IMR-90 (cell line): ENCODE data around the gene CSE1L. TPM values are rescaled to one million over a fixed set of nuclear protein-coding genes. Genes with fewer than 3 reads are reported as not detected.

Experiments used
- ATAC-seq: fragments of 200-7000 bp; cut with Tn5 transposase; 2 replicates; pipeline ENCODE4 v1.9.1; 2020; ENCODE audit warnings: low read depth, mild to moderate bottlenecking, moderate library complexity
- BruUV-seq: library from RNA; stranded (reverse); fragments of 400-500 nt; replicated peaks from 2 replicates; lab custom pipeline; 2021; lab: Mats Ljungman, UMichigan
- CTCF ChIA-PET: fragments of 300-600 bp; formaldehyde crosslinking; extraction: SDS; loops from one replicate; lab custom pipeline; 2021; ENCODE audit warnings: antibody characterized with exemption; lab: Yijun Ruan, JAX
- POLR2A ChIA-PET: fragments of 300-600 bp; sonication (Branson Sonifier 250); formaldehyde crosslinking; loops from one replicate; lab custom pipeline; 2022; ENCODE audit warnings: antibody characterized with exemption; ENCODE audit not compliant: unreplicated experiment; lab: Charles Lee
- DNase-seq: peaks from one replicate; pipeline ENCODE4 v3.0.0; 2013
- H2AFZ ChIP-seq: replicated peaks from 2 replicates; pipeline ENCODE3; 2013; ENCODE audit warnings: low read length, mild to moderate bottlenecking; ENCODE audit not compliant: poor library complexity
- H2AK5ac ChIP-seq: 2 replicates; pipeline ENCODE4 v1.6.1; 2013; ENCODE audit warnings: low read depth, low read length, inconsistent platforms
- H2AK9ac ChIP-seq: replicated peaks from 2 replicates; pipeline ENCODE3; 2013; ENCODE audit warnings: mild to moderate bottlenecking, low read depth, low read length, moderate library complexity; ENCODE audit not compliant: poor library complexity
- H2BK120ac ChIP-seq: 2 replicates; pipeline ENCODE4 v1.6.1; 2013; ENCODE audit warnings: low read depth, low read length, inconsistent platforms
- H2BK15ac ChIP-seq: 3 replicates; pipeline ENCODE4 v1.6.1; 2013; ENCODE audit warnings: low read depth, low read length, inconsistent platforms
- H2BK20ac ChIP-seq: 2 replicates; pipeline ENCODE4 v1.6.1; 2013; ENCODE audit warnings: low read depth, mild to moderate bottlenecking, inconsistent platforms, low read length, moderate library complexity
- H2BK5ac ChIP-seq: 2 replicates; pipeline ENCODE4 v1.6.1; 2013; ENCODE audit warnings: mild to moderate bottlenecking, low read depth, low read length, inconsistent platforms; ENCODE audit not compliant: poor library complexity, severe bottlenecking
- H3K14ac ChIP-seq: replicated peaks from 2 replicates; pipeline ENCODE4 v1.6.1; 2013; ENCODE audit warnings: low read depth, low read length, inconsistent platforms
- H3K18ac ChIP-seq: 2 replicates; pipeline ENCODE4 v1.6.1; 2013; ENCODE audit warnings: low read depth, low read length, control low read depth
- H3K23ac ChIP-seq: 2 replicates; pipeline ENCODE4 v1.6.1; 2013; ENCODE audit warnings: low read depth, low read length, inconsistent platforms
- H3K27ac ChIP-seq: 2 replicates; pipeline ENCODE4 v1.5.1; 2013; ENCODE audit warnings: mild to moderate bottlenecking, control low read depth, low read length; ENCODE audit not compliant: insufficient read depth
- H3K27me3 ChIP-seq: 2 replicates; pipeline ENCODE4 v1.6.1; 2013; ENCODE audit warnings: low read length; ENCODE audit not compliant: control insufficient read depth, insufficient read depth
- H3K36me3 ChIP-seq: 2 replicates; pipeline ENCODE4 v1.6.1; 2013; ENCODE audit warnings: low read length, mixed read lengths; ENCODE audit not compliant: control insufficient read depth, insufficient read depth
- H3K4ac ChIP-seq: 2 replicates; pipeline ENCODE4 v1.6.1; 2013; ENCODE audit warnings: low read depth, low read length, inconsistent platforms
- H3K4me1 ChIP-seq: 2 replicates; pipeline ENCODE4 v1.6.1; 2013; ENCODE audit warnings: low read length, mixed read lengths; ENCODE audit not compliant: control insufficient read depth, insufficient read depth
- H3K4me2 ChIP-seq: 2 replicates; pipeline ENCODE4 v1.6.1; 2013; ENCODE audit warnings: low read depth, mild to moderate bottlenecking, control low read depth, low read length, moderate library complexity
- H3K4me3 ChIP-seq: 2 replicates; pipeline ENCODE4 v1.5.1; 2013; ENCODE audit warnings: low read depth, mild to moderate bottlenecking, control low read depth, low read length, moderate library complexity; ENCODE audit not compliant: insufficient read depth
- H3K56ac ChIP-seq: 2 replicates; pipeline ENCODE4 v1.6.1; 2013; ENCODE audit warnings: low read length, inconsistent platforms; ENCODE audit not compliant: insufficient read depth; ENCODE audit errors: extremely low read depth
- H3K79me1 ChIP-seq, 2 experiments: 2 replicates each; pipeline ENCODE4 v1.6.1; 2013; ENCODE audit warnings: low read length in 2 of 2, inconsistent platforms in 1 of 2, low read depth in 1 of 2
- H3K9ac ChIP-seq: 2 replicates; pipeline ENCODE4 v1.6.1; 2013; ENCODE audit warnings: low read depth, low read length, control low read depth
- H3K9me1 ChIP-seq: 2 replicates; pipeline ENCODE4 v1.6.1; 2013; ENCODE audit warnings: low read length, inconsistent platforms; ENCODE audit not compliant: insufficient read depth
- H3K9me3 ChIP-seq: 2 replicates; pipeline ENCODE4 v1.6.1; 2013; ENCODE audit warnings: low read length; ENCODE audit not compliant: control insufficient read depth, insufficient read depth
- H4K20me1 ChIP-seq: 2 replicates; pipeline ENCODE4 v1.6.1; 2013; ENCODE audit warnings: low read length, inconsistent platforms; ENCODE audit not compliant: insufficient read depth
- H4K5ac ChIP-seq: 2 replicates; pipeline ENCODE4 v1.6.1; 2013; ENCODE audit warnings: mild to moderate bottlenecking, low read depth, low read length, control low read depth
- H4K8ac ChIP-seq, 2 experiments: 2 replicates each; pipeline ENCODE4 v1.6.1; 2013; ENCODE audit warnings: low read depth in 2 of 2, low read length in 2 of 2, control low read depth in 1 of 2, inconsistent platforms in 1 of 2
- H4K91ac ChIP-seq: 2 replicates; pipeline ENCODE4 v1.6.1; 2013; ENCODE audit warnings: low read depth, low read length, inconsistent platforms; ENCODE audit not compliant: insufficient read depth
- CEBPB ChIP-seq: IDR thresholded peaks from 2 replicates; pipeline ENCODE4 v1.6.1; 2012; ENCODE audit warnings: low read depth, low read length, improper control_type of control experiment
- FOS ChIP-seq: fragments of 150-350 bp; IDR thresholded peaks from 2 replicates; pipeline ENCODE4 v1.6.1; 2016; ENCODE audit warnings: low read depth, low read length
- MAFK ChIP-seq: IDR thresholded peaks from 2 replicates; pipeline ENCODE4 v1.6.1; 2012; ENCODE audit warnings: low read depth, low read length, improper control_type of control experiment
- MAZ ChIP-seq: IDR thresholded peaks from 2 replicates; pipeline ENCODE4 v1.6.1; 2012; ENCODE audit warnings: low read depth, mild to moderate bottlenecking, low read length, improper control_type of control experiment, moderate library complexity, borderline replicate concordance
- MXI1 ChIP-seq: IDR thresholded peaks from 2 replicates; pipeline ENCODE4 v1.6.1; 2012; ENCODE audit warnings: low read depth, mild to moderate bottlenecking, low read length, moderate library complexity, borderline replicate concordance
- NFE2L2 ChIP-seq: fragments of 150-350 bp; IDR thresholded peaks from 2 replicates; pipeline ENCODE4 v1.6.1; 2016; ENCODE audit warnings: low read depth, mild to moderate bottlenecking, low read length
- POLR2A ChIP-seq: IDR thresholded peaks from 2 replicates; pipeline ENCODE4 v1.6.1; 2012; ENCODE audit warnings: mild to moderate bottlenecking, low read depth, low read length
- RAD21 ChIP-seq: IDR thresholded peaks from 2 replicates; pipeline ENCODE4 v1.6.1; 2012; ENCODE audit warnings: low read length, improper control_type of control experiment
- RCOR1 ChIP-seq: IDR thresholded peaks from 2 replicates; pipeline ENCODE4 v1.6.1; 2012; ENCODE audit warnings: mild to moderate bottlenecking, low read length, improper control_type of control experiment; ENCODE audit not compliant: insufficient replicate concordance
- RFX5 ChIP-seq: IDR thresholded peaks from 2 replicates; pipeline ENCODE4 v1.8.0; 2012; ENCODE audit warnings: low read depth, mild to moderate bottlenecking, low read length, moderate library complexity
- SMC3 ChIP-seq: fragments of 150-350 bp; IDR thresholded peaks from 2 replicates; pipeline ENCODE4 v1.6.1; 2016; ENCODE audit warnings: low read depth, mild to moderate bottlenecking, antibody characterized with exemption, low read length, moderate library complexity
- WGBS, 2 experiments: methylation state at CpG; one replicate each; pipeline versions ENCODE4 v1.1.5 to v1.1.7; 2013; ENCODE audit warnings: missing lambda C conversion rate in 2 of 2; ENCODE audit not compliant: insufficient read length in 1 of 2; ENCODE audit errors: extremely low coverage in 2 of 2; 5-methylcytosine and 5-hydroxymethylcytosine counted together
- dilution Hi-C: fragments of 300-500 bp; cut with HindIII; formaldehyde crosslinking; loops from one replicate; pipeline ENCODE4 v1.14.3; 2018; ENCODE audit warnings: low sequenced_read_pairs; ENCODE audit not compliant: unreplicated experiment
- in situ Hi-C: fragments of 300-500 bp; cut with MboI; formaldehyde crosslinking; loops from 3 replicates; pipeline ENCODE4 v1.14.3; 2019; ENCODE audit warnings: low sequenced_read_pairs, inconsistent platforms, mixed read lengths
- intact Hi-C: fragments of 100-400 bp; cut with micrococcal nuclease; formaldehyde crosslinking; loops from 2 replicates; pipeline ENCODE4 v1.10.0; 2022
- polyA plus RNA-seq, 3 experiments: library from polyadenylated mRNA; depleted of rRNA; stranded (reverse); fragments of >200 nt; gene quantifications; 2 replicates each; pipeline ENCODE4 v1.2.3, GENCODE V29; 2012; ENCODE audit warnings: low replicate concordance in 1 of 3
- total RNA-seq: library from RNA; depleted of rRNA; stranded (reverse); fragments of >200 nt; gene quantifications from 2 replicates; pipeline ENCODE4 v1.2.3, GENCODE V29; 2012
- TF ChIP-seq, protein P1 (sequence below): fragments of 150-350 bp; IDR thresholded peaks from 2 replicates; pipeline ENCODE4 v1.6.1; 2017; ENCODE audit warnings: mild to moderate bottlenecking, antibody characterized with exemption, low read length, low read depth
- TF ChIP-seq, protein P2 (sequence below): fragments of 150-350 bp; IDR thresholded peaks from 2 replicates; pipeline ENCODE4 v1.6.1; 2016; ENCODE audit warnings: low read depth, mild to moderate bottlenecking, low read length, moderate library complexity, borderline replicate concordance
- TF ChIP-seq, protein P3 (sequence below): conservative IDR thresholded peaks from 2 replicates; pipeline ENCODE4 v1.5.1; 2012; ENCODE audit warnings: mild to moderate bottlenecking, low read depth, low read length, improper control_type of control experiment

CSE1L gene
- total and polyA plus RNA-seq, 2 of the 4 experiments (the other 2 are of a cell fraction): 34.3 to 81.7 TPM

DNA sequence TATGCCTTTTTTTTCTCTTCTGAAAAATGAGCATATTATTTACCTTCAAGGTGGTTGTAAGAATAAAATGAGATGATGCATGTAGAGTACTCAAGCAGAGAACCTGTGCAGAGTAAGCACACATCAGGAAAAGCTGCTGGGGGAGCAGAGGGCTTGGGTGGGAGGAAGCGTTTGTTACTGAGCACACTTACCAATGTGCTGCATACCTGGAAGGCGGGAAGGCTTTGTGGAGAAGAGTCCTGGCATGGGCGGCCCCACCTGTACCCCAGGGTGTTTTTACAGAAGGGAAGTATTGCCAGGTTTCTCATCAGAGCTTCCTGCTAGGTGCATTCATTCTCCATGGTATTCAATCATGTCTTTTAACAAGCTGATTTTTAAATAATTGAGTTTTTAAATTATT is 52.9 kb downstream of the CSE1L start:
- BruUV-seq: no TSS peak

More for the DNA sequence above, 52.9 kb downstream of the CSE1L start:
- Histone ChIP-seq H4K91ac (no peak overlapping the region), H3K18ac (no peak overlapping the region), H3K9me1 (no peaks in the 10 kb centered on the region), H3K4me1 (no peaks in the 10 kb centered on the region), H3K4me2 (no peak overlapping the region), H4K5ac (no peak overlapping the region), H3K4me3 (no peak overlapping the region), H3K36me3 (peaks cover 35% of the 10 kb centered on the region), H2BK20ac (no peak overlapping the region), H2BK15ac (no peak overlapping the region), H3K4ac (no peak overlapping the region), H4K20me1 (no peaks in the 10 kb centered on the region), H3K79me1 (peaks cover 10 to 29% of the 10 kb centered on the region in 2 experiments; a peak in 3 of 4 replicates), H2BK120ac (no peak overlapping the region), H3K14ac (no peak overlapping the region), H3K27me3 (no peaks in the 10 kb centered on the region), H2AK9ac (no peak overlapping the region), H3K9me3 (no peaks in the 10 kb centered on the region), H2AK5ac (no peak overlapping the region), H3K23ac (no peak overlapping the region), H2BK5ac (no peak overlapping the region), H2AFZ (no peak overlapping the region), H4K8ac (no peak overlapping the region), H3K56ac (no peak overlapping the region), H3K27ac (no peak overlapping the region), H3K9ac (no peak overlapping the region)
- no peak for TF ChIP-seq NFE2L2
- no peak for TF ChIP-seq RFX5
- no peak for TF ChIP-seq FOS
- TF ChIP-seq, protein P1, sequence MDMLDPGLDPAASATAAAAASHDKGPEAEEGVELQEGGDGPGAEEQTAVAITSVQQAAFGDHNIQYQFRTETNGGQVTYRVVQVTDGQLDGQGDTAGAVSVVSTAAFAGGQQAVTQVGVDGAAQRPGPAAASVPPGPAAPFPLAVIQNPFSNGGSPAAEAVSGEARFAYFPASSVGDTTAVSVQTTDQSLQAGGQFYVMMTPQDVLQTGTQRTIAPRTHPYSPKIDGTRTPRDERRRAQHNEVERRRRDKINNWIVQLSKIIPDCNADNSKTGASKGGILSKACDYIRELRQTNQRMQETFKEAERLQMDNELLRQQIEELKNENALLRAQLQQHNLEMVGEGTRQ: no peak
- no peak for TF ChIP-seq MXI1
- TF ChIP-seq, protein P2, sequence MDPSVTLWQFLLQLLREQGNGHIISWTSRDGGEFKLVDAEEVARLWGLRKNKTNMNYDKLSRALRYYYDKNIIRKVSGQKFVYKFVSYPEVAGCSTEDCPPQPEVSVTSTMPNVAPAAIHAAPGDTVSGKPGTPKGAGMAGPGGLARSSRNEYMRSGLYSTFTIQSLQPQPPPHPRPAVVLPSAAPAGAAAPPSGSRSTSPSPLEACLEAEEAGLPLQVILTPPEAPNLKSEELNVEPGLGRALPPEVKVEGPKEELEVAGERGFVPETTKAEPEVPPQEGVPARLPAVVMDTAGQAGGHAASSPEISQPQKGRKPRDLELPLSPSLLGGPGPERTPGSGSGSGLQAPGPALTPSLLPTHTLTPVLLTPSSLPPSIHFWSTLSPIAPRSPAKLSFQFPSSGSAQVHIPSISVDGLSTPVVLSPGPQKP: no peak
- no peak for TF ChIP-seq MAFK
- TF ChIP-seq RCOR1: no peak
- TF ChIP-seq, protein P3, sequence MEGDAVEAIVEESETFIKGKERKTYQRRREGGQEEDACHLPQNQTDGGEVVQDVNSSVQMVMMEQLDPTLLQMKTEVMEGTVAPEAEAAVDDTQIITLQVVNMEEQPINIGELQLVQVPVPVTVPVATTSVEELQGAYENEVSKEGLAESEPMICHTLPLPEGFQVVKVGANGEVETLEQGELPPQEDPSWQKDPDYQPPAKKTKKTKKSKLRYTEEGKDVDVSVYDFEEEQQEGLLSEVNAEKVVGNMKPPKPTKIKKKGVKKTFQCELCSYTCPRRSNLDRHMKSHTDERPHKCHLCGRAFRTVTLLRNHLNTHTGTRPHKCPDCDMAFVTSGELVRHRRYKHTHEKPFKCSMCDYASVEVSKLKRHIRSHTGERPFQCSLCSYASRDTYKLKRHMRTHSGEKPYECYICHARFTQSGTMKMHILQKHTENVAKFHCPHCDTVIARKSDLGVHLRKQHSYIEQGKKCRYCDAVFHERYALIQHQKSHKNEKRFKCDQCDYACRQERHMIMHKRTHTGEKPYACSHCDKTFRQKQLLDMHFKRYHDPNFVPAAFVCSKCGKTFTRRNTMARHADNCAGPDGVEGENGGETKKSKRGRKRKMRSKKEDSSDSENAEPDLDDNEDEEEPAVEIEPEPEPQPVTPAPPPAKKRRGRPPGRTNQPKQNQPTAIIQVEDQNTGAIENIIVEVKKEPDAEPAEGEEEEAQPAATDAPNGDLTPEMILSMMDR: no peak
- TF ChIP-seq CEBPB: no peak
- TF ChIP-seq SMC3: no peak
- no peak for TF ChIP-seq RAD21
- no peak for TF ChIP-seq MAZ
- TF ChIP-seq POLR2A: no peak
- dilution Hi-C loops (no loop called here), in situ Hi-C loops (no loop called here), intact Hi-C loops (no loop called here)
- no peak for ATAC-seq
- no peak for DNase-seq
- CTCF ChIA-PET: interaction anchor here (0.6 kb wide), 1 partner anchor 608 kb away, joined by 3 read pairs; no protein-coding TSS in a partner anchor
- no CpG with 5 or more reads among the region's 3 CpGs for WGBS, 2 experiments
- POLR2A ChIA-PET: no interaction called here
